ENCODE data around the gene SLAMF7.

- TF ChIP-seq RAD21 (IDR thresholded peaks at IDR 0.05 in 1 of 2, conservative IDR thresholded peaks at IDR 0.05 in 1 of 2; ENCODE audit: low read depth in 2 of 2, low read length in 2 of 2) = no peak
- TF ChIP-seq ZNF274 (IDR thresholded peaks at IDR 0.05; ENCODE audit: borderline replicate concordance, extremely low read depth, low read length) = no peak
- no peak for TF ChIP-seq CTCF (IDR thresholded peaks at IDR 0.05; ENCODE audit: control extremely low read depth in 1 of 3, insufficient read depth in 1 of 3, low read depth in 1 of 3, low read length in 3 of 3)
- TF ChIP-seq RXRA (IDR thresholded peaks at IDR 0.05; ENCODE audit: insufficient read depth, low read depth, low read length) = no peak
- TF ChIP-seq POLR2AphosphoS5 (IDR thresholded peaks at IDR 0.05; ENCODE audit: low read depth, low read length) = no peak
- no peak for TF ChIP-seq TBP (IDR thresholded peaks at IDR 0.05; ENCODE audit: low read depth, low read length)
- TF ChIP-seq POLR2A (IDR thresholded peaks at IDR 0.05; ENCODE audit: control extremely low read depth in 1 of 2, low read depth in 2 of 2, low read length in 2 of 2) = no peak
- TF ChIP-seq KDM1A (IDR thresholded peaks at IDR 0.05; ENCODE audit: borderline replicate concordance, low read length) = no peak
These were observed 37.1 kb downstream of the SLAMF7 start for GRCh38 chr1:160776178-160776577.

Data from H1 (cell line).